Mammary epithelial cell (primary cell): ENCODE measurements around the gene MMAB.

Source experiments
- EZH2 ChIP-seq: IDR thresholded peaks from 2 replicates; pipeline ENCODE4 v1.6.1; 2012; ENCODE audit warnings: low read length, inconsistent platforms, borderline replicate concordance
- TF ChIP-seq, protein P1 (sequence below), 2 donors: IDR thresholded peaks in 1 of 2; conservative IDR thresholded peaks in 1 of 2; 2 replicates each; pipeline ENCODE4 v1.5.1; 2011 to 2012; ENCODE audit warnings: inconsistent platforms in 2 of 2, low read length in 2 of 2, mild to moderate bottlenecking in 2 of 2, control low read depth in 1 of 2, low read depth in 1 of 2; ENCODE audit not compliant: insufficient read depth in 1 of 2; ENCODE audit errors: extremely low read depth in 1 of 2

DNA sequence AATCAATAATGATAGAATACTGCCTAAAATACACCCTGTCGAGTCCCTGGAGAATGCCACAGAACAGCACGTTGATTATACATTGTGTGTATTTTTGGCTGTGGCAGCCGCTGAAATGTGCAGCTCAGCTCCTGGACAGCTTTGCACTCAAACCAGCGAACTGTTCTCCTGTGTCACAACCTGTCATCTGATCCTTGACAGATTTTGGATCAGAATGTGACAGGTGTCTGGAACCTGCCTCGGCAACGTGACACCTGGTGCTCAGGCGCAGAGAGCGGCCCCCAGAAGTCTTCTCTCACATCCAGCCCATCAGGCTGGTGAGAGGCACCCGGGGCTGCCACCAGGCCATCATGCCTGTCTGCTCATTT is 19.6 kb upstream of the MMAB start:
- TF ChIP-seq, protein P1, sequence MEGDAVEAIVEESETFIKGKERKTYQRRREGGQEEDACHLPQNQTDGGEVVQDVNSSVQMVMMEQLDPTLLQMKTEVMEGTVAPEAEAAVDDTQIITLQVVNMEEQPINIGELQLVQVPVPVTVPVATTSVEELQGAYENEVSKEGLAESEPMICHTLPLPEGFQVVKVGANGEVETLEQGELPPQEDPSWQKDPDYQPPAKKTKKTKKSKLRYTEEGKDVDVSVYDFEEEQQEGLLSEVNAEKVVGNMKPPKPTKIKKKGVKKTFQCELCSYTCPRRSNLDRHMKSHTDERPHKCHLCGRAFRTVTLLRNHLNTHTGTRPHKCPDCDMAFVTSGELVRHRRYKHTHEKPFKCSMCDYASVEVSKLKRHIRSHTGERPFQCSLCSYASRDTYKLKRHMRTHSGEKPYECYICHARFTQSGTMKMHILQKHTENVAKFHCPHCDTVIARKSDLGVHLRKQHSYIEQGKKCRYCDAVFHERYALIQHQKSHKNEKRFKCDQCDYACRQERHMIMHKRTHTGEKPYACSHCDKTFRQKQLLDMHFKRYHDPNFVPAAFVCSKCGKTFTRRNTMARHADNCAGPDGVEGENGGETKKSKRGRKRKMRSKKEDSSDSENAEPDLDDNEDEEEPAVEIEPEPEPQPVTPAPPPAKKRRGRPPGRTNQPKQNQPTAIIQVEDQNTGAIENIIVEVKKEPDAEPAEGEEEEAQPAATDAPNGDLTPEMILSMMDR (conservative IDR thresholded peaks at IDR 0.05 in 1 of 2, IDR thresholded peaks at IDR 0.05 in 1 of 2; ENCODE audit: extremely low read depth in 1 of 2, insufficient read depth in 1 of 2, low read depth in 1 of 2, low read length in 2 of 2), result no peak
- no peak for TF ChIP-seq EZH2
